ENCODE results near the gene CLIP2.

DNA sequence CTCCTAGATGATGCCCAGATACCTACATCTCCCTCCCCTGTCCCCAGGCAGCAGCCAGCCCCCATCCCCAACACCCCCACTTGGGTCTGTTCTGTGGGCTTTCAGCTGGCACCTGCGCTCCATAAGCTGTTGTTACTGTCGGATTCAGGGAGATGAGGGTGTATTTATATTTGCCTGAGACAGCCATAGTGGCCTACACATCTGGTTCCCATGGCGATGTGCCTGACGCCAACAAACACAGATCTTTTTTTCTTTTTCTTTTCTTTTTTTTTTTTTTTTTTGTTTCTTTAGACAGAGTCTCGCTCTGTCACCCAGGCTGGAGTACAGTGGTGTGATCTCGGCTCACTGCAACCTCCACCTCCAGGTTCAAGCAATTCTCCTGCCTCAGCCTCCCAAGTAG is 73.1 kb downstream of the CLIP2 start:
- TF ChIP-seq, protein P1, sequence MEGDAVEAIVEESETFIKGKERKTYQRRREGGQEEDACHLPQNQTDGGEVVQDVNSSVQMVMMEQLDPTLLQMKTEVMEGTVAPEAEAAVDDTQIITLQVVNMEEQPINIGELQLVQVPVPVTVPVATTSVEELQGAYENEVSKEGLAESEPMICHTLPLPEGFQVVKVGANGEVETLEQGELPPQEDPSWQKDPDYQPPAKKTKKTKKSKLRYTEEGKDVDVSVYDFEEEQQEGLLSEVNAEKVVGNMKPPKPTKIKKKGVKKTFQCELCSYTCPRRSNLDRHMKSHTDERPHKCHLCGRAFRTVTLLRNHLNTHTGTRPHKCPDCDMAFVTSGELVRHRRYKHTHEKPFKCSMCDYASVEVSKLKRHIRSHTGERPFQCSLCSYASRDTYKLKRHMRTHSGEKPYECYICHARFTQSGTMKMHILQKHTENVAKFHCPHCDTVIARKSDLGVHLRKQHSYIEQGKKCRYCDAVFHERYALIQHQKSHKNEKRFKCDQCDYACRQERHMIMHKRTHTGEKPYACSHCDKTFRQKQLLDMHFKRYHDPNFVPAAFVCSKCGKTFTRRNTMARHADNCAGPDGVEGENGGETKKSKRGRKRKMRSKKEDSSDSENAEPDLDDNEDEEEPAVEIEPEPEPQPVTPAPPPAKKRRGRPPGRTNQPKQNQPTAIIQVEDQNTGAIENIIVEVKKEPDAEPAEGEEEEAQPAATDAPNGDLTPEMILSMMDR (IDR thresholded peaks at IDR 0.05; ENCODE audit: borderline replicate concordance, extremely low read depth, low read length, poor library complexity, severe bottlenecking) = no peak
- no peak for TF ChIP-seq EZH2 (IDR thresholded peaks at IDR 0.05; ENCODE audit: borderline replicate concordance, low read depth, low read length, severe bottlenecking)
